Skeletal muscle tissue (tissue), 4 donors: Measurements from ENCODE around the gene MYH7. TPM values are rescaled to one million over a fixed set of nuclear protein-coding genes. Genes with fewer than 3 reads are reported as not detected.
"Not testable (repeated sequence)": the region's sequence is repeated elsewhere in the genome, so short reads cannot be mapped to it uniquely, and the experiment has no call there.

ENCODE experiments used
- H3K27ac ChIP-seq: one replicate; pipeline ENCODE4 v1.7.0; 2013; ENCODE audit warnings: mild to moderate bottlenecking, low read depth, low read length, inconsistent platforms
- H3K27me3 ChIP-seq, 3 donors: one replicate each; pipeline ENCODE4 v1.7.0; 2013; ENCODE audit warnings: low read length in 3 of 3; ENCODE audit not compliant: control insufficient read depth in 3 of 3, insufficient read depth in 3 of 3
- H3K36me3 ChIP-seq, 3 donors: one replicate each; pipeline ENCODE4 v1.7.0; 2013; ENCODE audit warnings: low read length in 3 of 3; ENCODE audit not compliant: control insufficient read depth in 3 of 3, insufficient read depth in 3 of 3
- H3K4me1 ChIP-seq, 3 donors: one replicate each; pipeline ENCODE4 v1.7.0; 2013; ENCODE audit warnings: low read length in 3 of 3, mild to moderate bottlenecking in 3 of 3; ENCODE audit not compliant: control insufficient read depth in 3 of 3, insufficient read depth in 3 of 3
- H3K4me3 ChIP-seq, 3 donors: one replicate each; pipeline ENCODE4 v1.7.0; 2013; ENCODE audit warnings: low read length in 3 of 3
- H3K9ac ChIP-seq, 3 donors: one replicate each; pipeline ENCODE4 v1.7.0; 2013; ENCODE audit warnings: low read length in 3 of 3, mild to moderate bottlenecking in 3 of 3, moderate library complexity in 2 of 3, low read depth in 1 of 3
- H3K9me3 ChIP-seq, 3 donors: one replicate each; pipeline ENCODE4 v1.7.0; 2013; ENCODE audit warnings: low read length in 3 of 3; ENCODE audit not compliant: control insufficient read depth in 3 of 3
- total RNA-seq: library from RNA; depleted of rRNA; stranded (reverse); fragments of >200 nt; gene quantifications from one replicate; pipeline ENCODE4 v1.2.3, GENCODE V29; 2014
- donor health status: Osteomylitis.

MYH7 gene
- total RNA-seq, 1 donor from 2014 or later, result 426 TPM

- H3K27me3 ChIP-seq, H3K9me3 ChIP-seq, H3K4me3 ChIP-seq, H3K27ac ChIP-seq: not testable (repeated sequence)
- Histone ChIP-seq H3K9ac (peak overlapping the region in 1 of 3 donors; percentile 57), H3K36me3 (peaks cover 26 to 84% (median 74%) of the 10 kb centered on the region in 3 donors), H3K4me1 (peaks cover 0 to 23% (median 0%) of the 10 kb centered on the region in 3 donors)
Observed at GRCh38 chr14:23419646-23420045, 15.8 kb downstream of the MYH7 start.

- Histone ChIP-seq H3K4me1 (peaks cover 0 to 14% (median 0%) of the 10 kb centered on the region in 3 donors), H3K27me3 (peaks cover 0 to 4% (median 0%) of the 10 kb centered on the region in 3 donors), H3K9me3 (no peaks in the 10 kb centered on the region), H3K4me3 (peak overlapping the region in 1 of 3 donors; percentile 52), H3K9ac (peak overlapping the region in 1 of 3 donors; percentile 33), H3K27ac (no peak overlapping the region), H3K36me3 (peaks cover 21 to 80% (median 74%) of the 10 kb centered on the region in 3 donors)
Observed at GRCh38 chr14:23418021-23418420, 17.4 kb downstream of the MYH7 start.

GRCh38 chr14:23417269-23417668, 18.2 kb downstream of the MYH7 start:
- peaks cover 21 to 85% (median 69%) of the 10 kb centered on the region in 3 donors for H3K36me3 ChIP-seq

GRCh38 chr14:23416801-23417200, 18.7 kb downstream of the MYH7 start:
- peaks cover 0 to 4% (median 4%) of the 10 kb centered on the region in 3 donors for H3K27me3 ChIP-seq
- H3K27ac ChIP-seq, result no peak overlapping the region
- H3K36me3 ChIP-seq, result peaks cover 19 to 82% (median 65%) of the 10 kb centered on the region in 3 donors
- peaks cover 0 to 12% (median 0%) of the 10 kb centered on the region in 3 donors for H3K4me1 ChIP-seq
- H3K9ac ChIP-seq, result no peak overlapping the region
- no peak overlapping the region for H3K4me3 ChIP-seq
- H3K9me3 ChIP-seq, result no peaks in the 10 kb centered on the region

More at GRCh38 chr14:23417269-23417668, 18.2 kb downstream of the MYH7 start:
- not testable (repeated sequence) for H3K27me3 ChIP-seq, H3K9ac ChIP-seq, H3K4me3 ChIP-seq, H3K27ac ChIP-seq, H3K9me3 ChIP-seq
- H3K4me1 ChIP-seq, result peaks cover 0 to 14% (median 0%) of the 10 kb centered on the region in 3 donors

- no peak overlapping the region for H3K4me3 ChIP-seq
Observed at GRCh38 chr14:23415821-23416778, 19.4 kb downstream of the MYH7 start.

GRCh38 chr14:23414906-23415820, 20.3 kb downstream of the MYH7 start:
- H3K27ac ChIP-seq, result no peak overlapping the region
- H3K9ac ChIP-seq, result peak overlapping the region in 1 of 3 donors; percentile 19
- H3K36me3 ChIP-seq, result peaks cover 18 to 69% (median 54%) of the 10 kb centered on the region in 3 donors

More at GRCh38 chr14:23415821-23416778, 19.4 kb downstream of the MYH7 start:
- Histone ChIP-seq H3K36me3 (peaks cover 18 to 77% (median 63%) of the 10 kb centered on the region in 3 donors), H3K4me1 (peaks cover 0 to 12% (median 0%) of the 10 kb centered on the region in 3 donors), H3K27me3 (peaks cover 0 to 4% (median 4%) of the 10 kb centered on the region in 3 donors), H3K9me3 (no peaks in the 10 kb centered on the region), H3K9ac (no peak overlapping the region), H3K27ac (no peak overlapping the region)

GRCh38 chr14:23414254-23414653, 21.2 kb downstream of the MYH7 start:
- peaks cover 0 to 7% (median 4%) of the 10 kb centered on the region in 3 donors for H3K27me3 ChIP-seq
- H3K27ac ChIP-seq, result no peak overlapping the region
- H3K9me3 ChIP-seq, result no peaks in the 10 kb centered on the region
- H3K4me3 ChIP-seq, result no peak overlapping the region
- peak overlapping the region in 1 of 3 donors; percentile 50 for H3K9ac ChIP-seq
- peaks cover 0 to 15% (median 0%) of the 10 kb centered on the region in 3 donors for H3K4me1 ChIP-seq
- peaks cover 16 to 65% (median 49%) of the 10 kb centered on the region in 3 donors for H3K36me3 ChIP-seq

More at GRCh38 chr14:23414906-23415820, 20.3 kb downstream of the MYH7 start:
- Histone ChIP-seq H3K4me1 (peaks cover 0 to 12% (median 0%) of the 10 kb centered on the region in 3 donors), H3K4me3 (no peak overlapping the region), H3K27me3 (peaks cover 0 to 7% (median 4%) of the 10 kb centered on the region in 3 donors), H3K9me3 (no peaks in the 10 kb centered on the region)

GRCh38 chr14:23413681-23414080, 21.8 kb downstream of the MYH7 start:
- Histone ChIP-seq H3K4me3 (no peak overlapping the region), H3K9me3 (no peaks in the 10 kb centered on the region), H3K27ac (no peak overlapping the region), H3K4me1 (peaks cover 0 to 16% (median 0%) of the 10 kb centered on the region in 3 donors), H3K36me3 (peaks cover 11 to 59% (median 44%) of the 10 kb centered on the region in 3 donors), H3K27me3 (peaks cover 0 to 7% (median 3%) of the 10 kb centered on the region in 3 donors), H3K9ac (peak overlapping the region in 1 of 3 donors; percentile 50)
